ENCODE results near the gene SPATC1L.

SPATC1L gene

DNA sequence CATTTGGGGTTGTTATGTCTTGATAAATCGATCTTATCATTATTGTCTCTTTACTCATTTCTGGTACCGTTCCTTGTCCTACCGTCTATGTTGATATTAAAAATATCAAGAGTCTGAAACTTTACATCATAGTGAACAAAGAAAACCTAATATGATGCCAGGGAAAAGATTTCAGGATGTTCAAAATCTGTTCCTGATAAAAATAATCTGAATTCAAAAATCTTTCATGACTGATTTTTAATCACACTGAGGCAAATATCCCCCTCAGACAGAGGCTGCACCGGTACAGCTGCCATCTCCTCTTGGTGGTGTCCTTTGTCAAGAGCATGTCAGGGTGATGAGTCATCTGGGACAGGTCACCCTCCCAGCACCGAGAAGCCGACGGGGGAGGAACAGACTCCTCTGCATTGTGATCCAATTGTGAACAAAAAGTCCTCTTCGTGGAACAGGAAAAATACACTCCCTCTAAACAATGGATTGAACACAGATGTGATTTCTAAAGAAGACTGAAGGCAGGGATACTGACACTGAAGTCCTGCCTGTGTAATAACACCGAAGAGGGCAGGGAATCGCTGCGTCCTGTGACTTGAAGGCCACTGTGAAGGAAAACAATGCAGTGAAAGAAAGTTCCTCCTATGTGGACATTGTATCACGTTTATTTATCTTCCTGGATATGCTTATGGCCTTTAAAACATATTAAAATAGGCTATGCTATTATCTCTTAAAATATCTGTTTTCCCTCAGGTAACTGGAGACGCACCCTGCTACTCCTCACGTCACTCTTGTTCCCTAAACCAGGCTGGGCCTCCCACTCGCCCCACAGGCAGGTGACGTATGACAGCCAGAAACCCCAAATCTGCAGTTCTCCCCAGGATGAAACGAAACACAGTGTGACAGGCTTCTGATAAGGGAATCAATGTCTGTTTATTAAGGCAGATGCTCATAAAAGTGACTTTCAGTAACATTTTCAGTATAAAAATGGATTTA lies 4.3 kb upstream of the SPATC1L start:
- H3K4me3 ChIP-seq (ENCODE audit: low read length): no peak overlapping the region
- TF ChIP-seq ZNF274 (IDR thresholded peaks at IDR 0.05; ENCODE audit: low read depth, low read length): no peak

DNA sequence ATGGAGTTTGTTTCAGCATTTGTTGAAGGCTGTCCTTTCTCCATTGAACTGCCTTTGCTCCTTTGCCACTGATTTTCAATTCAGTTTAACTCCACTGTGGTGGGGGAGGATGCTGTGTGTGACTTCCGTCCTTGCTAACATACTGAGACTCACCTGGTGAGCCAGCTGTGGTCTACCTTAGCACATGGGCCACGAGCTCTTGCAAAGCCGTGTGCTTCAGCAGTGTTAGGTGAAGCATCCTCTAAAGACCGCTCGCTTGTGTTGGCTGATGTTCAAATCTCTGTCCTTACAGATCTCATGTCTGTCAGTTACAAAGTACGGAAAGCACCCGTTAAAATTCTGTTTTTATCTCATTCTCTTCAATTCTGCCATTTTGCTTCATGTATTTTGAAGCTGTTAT lies 3.6 kb upstream of the SPATC1L start:
- no peak overlapping the region for H3K4me3 ChIP-seq (ENCODE audit: low read length)
- TF ChIP-seq ZNF274 (IDR thresholded peaks at IDR 0.05; ENCODE audit: low read depth, low read length): no peak

DNA sequence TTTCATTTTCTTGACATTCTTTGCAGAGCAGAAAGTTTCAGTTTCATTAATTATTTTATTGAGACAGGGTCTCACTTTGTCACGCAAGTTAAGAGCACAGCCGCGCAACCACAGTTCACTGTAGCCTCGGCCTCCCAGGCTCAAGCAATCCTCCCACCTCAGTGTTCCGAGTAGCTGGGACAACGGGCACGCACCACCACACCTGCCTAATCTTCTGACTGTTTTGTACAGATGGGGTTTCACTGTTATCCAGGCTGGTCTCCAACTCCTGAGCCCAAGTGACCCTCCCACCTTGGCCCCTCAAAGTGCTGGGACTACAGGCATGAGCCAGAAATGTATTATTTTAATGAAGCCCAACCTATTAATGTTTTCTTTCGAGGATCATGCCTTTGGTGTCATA lies 3.0 kb upstream of the SPATC1L start:
- no peak for TF ChIP-seq ZNF274 (IDR thresholded peaks at IDR 0.05; ENCODE audit: low read depth, low read length)
- no peak overlapping the region for H3K4me3 ChIP-seq (ENCODE audit: low read length)

DNA sequence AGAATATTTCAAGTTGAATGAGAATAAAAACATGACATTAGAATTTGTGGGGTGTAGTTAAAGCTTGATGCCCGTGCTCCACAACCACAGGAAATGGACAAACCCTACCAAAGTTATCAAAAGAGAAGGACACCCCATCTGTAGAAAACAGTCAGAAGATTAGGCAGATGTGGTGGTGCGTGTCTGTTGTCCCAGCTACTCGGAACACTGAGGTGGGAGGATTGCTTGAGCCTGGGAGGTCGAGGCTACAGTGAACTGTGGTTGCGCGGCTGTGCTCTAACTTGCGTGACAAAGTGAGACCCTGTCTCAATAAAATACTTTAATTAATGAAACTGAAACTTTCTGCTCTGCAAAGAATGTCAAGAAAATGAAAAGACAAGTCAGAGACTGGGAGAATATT lies 1.5 kb upstream of the SPATC1L start:
- peak overlapping the region; percentile 67 for H3K4me3 ChIP-seq (ENCODE audit: low read length)
- TF ChIP-seq ZNF274 (IDR thresholded peaks at IDR 0.05; ENCODE audit: low read depth, low read length): no peak

DNA sequence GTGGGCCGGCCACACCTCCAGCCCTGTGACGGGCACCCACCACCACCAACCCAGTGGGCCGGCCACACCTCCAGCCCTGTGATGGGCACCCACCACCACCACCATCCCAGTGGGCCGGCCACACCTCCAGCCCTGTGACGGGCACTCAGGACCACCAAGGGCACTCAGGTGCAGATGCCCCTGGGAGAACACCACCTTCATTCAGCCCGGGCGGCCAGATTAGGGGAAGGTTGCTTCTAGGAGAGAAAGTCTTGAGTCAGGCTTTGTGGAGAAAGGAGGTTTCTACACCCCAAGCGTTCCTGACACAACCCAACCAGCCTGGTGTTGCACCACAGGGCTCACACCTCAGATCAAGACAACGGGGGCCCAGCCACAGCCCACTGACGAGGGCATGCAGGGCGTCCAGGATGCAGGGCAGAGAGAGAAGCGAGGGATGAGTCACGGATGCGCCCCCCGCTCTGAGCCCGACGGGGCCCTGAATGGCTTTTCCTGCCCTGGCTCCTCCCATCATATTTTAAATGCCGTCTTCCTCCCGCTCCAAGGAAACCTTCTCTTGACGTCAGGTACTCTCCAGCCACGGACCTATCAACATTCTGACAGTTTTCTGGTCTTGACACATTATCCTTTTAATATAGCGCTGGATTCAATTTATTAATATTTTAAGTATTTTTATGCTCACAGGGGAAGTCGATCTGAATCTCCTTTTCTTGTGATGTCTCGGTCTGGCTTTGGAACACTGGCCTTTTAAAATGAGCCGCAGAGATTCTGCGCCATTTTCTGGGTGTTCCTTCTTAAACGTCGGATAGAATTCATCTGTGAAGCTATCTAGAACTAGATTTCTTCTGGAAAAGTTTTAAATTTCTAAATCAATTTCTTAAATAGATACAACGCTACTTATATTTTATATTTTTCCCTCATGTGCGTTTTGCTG lies 631 bp upstream of the SPATC1L start:
- H3K4me3 ChIP-seq (ENCODE audit: low read length): peak overlapping the region; percentile 67
- TF ChIP-seq ZNF274 (IDR thresholded peaks at IDR 0.05; ENCODE audit: low read depth, low read length): no peak

DNA sequence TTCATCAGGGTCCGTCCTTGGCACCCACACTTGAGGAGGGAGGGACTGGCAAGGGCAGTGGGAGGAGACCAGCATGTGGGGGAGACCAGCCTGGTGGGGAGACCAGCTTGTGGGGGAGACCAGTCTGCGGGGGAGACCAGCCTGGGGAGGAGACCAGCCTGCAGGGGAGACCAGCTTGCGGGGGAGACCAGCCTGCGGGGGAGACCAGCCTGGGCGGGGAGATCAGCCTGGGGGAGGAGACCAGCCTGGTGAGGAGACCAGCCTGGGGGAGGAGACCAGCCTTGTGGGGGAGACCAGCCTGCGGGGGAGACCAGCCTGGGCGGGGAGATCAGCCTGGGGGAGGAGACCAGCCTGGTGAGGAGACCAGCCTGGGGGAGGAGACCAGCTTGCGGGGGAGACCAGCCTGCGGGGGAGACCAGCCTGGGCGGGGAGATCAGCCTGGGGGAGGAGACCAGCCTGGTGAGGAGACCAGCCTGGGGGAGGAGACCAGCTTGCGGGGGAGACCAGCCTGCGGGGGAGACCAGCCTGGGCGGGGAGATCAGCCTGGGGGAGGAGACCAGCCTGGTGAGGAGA lies 836 bp downstream of the SPATC1L start:
- H3K4me3 ChIP-seq (ENCODE audit: low read length): peak overlapping the region; percentile 78; the same call in 1 of the 2 replicates

DNA sequence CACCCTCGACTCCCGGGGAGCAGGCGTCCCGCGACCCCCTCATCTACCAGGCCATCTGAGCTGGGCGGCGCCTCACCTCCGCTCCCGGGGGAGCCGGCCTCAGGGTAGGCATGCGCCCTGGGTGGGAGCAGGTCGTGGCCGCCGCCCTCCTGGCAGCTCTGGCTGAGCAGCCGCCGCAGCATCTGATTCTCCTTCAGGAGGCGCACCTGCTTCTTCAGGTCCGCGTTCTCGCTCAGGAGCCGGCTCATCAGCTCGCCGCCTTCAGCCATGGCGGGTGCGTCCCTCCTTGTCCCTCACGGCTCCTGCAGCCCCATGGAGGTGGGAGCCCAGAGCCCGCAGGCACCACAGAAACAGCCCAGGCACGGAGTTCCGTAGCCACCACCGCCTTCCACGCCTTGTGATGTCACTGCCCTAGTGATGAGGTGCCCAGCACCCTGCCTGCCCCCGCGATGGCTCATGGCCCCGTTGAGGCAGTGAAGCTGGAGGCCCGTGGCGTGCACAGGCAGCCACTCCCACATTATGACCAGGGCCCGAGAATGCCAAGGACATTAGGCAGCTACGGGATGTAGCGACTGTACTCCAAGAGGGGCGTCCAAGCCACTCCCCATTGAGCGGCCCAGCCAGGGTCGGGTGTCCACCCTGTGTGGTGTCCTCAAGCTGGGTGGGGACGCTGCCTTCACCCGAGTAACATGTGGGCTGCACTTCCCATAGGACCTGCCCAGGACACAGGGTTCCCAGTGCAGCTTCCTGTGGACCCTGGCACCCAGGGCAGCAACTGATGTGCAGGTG lies 1.5 kb downstream of the SPATC1L start:
- no peak overlapping the region for H3K4me3 ChIP-seq (ENCODE audit: low read length)
- no peak for TF ChIP-seq ZNF274 (IDR thresholded peaks at IDR 0.05; ENCODE audit: low read depth, low read length)

DNA sequence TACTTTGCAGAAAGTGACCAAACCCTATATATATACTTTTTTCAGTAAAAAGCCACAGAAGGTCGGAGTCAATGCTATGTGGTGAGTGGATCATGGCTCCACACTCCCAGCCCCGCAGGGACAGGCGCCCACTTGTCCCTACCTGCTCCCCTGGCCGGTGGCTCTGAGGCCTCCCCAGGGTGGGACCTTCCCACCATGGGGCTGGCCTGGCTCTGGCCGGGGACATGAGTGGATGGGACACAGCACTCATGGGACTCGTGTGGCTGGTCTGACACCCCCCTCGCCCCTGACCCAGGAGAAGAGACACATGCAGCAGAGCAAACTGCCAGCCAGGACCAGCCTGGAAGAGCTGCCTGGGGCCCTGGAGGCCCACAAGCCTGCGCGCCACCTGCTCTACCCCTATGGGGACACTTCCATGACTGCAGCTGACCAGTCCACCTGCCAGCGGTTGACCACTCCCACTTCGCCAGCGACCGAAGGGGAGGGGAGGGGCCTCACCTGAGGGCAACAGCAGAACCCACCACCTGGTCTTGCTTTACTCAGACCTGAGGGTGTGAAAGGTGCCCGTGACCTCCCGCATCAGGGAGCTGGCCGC lies 2.2 kb downstream of the SPATC1L start:
- no peak for TF ChIP-seq ZNF274 (IDR thresholded peaks at IDR 0.05; ENCODE audit: low read depth, low read length)
- no peak overlapping the region for H3K4me3 ChIP-seq (ENCODE audit: low read length)

DNA sequence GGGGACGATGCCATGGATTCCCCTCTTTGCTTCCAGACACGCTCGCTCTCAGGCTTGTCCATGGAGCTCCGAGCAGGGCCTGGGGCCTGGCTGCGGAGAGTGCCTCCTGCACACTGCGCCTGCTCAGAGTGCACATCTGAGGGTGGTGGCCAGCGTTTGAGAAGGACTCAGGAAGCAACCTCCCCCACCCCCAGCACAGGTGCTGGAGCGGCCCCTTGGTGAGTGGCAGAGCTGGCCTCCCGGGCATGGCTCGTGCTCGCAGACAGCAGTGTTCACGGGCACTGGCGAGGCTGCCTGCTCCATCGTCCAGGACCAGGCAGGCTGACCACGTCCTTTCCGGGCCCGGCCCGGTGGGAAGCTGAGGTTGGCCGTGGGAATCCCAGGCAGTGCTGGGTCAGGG lies 2.8 kb downstream of the SPATC1L start:
- no peak overlapping the region for H3K4me3 ChIP-seq (ENCODE audit: low read length)
- TF ChIP-seq ZNF274 (IDR thresholded peaks at IDR 0.05; ENCODE audit: low read depth, low read length): no peak

DNA sequence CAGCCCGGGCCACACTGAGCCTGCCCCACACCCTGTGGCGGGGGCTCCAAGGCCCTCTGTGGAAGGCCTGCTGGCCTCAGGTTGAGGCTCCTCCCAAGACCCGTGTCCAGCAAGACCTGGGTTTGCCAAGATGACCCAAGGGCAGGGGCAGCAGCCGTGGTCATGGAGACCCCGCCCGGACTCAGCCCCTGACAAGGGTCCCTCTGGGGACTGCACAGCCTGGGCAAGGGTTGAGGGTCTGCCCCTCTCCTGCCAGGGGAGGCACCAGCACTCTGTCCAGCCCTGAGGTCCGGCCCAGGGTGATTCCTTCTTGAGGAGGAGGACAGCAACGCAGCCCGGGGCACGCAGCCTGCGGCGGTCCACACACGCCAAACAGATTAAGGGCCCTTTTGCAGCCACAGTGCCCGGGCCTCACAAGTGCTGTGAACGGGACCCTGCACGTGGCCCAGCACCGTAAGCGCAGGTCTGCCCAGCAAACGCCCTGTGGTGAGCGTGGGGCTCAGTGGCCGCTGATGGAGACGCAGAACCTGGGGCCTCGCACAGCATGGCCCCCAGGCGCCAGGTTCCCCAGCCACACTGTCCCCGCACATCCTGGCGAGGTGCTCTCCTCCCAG lies 3.4 kb downstream of the SPATC1L start:
- no peak for TF ChIP-seq ZNF274 (IDR thresholded peaks at IDR 0.05; ENCODE audit: low read depth, low read length)
- H3K4me3 ChIP-seq (ENCODE audit: low read length): no peak overlapping the region

DNA sequence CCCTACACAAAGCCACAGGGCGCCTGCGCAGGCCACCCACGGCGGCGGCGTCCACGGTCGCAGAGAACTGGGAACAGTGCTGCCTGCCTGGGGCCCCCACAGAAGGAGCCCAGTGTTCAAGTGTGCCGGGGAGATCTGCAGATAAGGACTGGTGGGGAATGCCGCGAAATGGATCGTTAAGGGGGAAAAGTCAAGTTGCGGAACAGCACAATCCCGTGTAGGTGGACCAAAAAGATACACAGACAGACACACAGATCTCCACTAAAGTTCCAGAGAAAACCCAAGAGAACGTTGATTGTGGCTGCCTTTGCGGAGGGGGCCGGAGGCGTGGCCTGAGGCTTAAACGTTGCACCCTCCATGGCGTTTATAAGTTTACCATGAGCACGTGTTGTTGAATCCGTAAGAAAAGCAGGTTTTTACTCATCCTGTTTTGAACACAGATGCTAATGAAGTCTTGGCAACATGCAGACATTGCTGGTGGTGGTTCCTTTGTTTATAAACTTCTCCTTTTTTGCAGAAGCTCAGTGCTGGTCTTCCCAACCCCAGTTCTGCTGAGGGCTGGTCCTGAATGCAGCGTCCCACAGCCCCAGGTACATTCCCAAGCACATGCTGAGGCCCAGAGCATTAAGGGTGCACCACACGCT lies 4.1 kb downstream of the SPATC1L start:
- TF ChIP-seq ZNF274 (IDR thresholded peaks at IDR 0.05; ENCODE audit: low read depth, low read length): no peak
- no peak overlapping the region for H3K4me3 ChIP-seq (ENCODE audit: low read length)

DNA sequence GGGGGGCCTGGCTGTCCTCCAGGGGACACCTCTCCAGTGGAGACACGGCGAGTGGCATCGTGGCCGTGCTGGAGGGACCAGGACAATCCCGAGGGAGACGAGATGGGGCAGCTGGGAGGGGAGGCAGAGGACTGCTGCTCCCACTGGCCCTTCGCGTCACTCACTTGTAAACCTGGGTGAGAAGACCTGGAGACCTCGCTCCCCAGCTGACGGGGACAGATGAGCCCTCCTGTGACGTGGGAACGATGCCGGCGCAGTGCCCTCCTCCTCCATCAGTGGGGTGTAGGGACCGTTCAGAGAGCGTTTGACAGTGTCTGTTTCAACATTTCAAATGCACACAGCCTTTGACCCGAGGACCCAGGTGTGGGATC lies 4.6 kb downstream of the SPATC1L start:
- no peak overlapping the region for H3K4me3 ChIP-seq (ENCODE audit: low read length)

More for the DNA sequence above, 4.6 kb downstream of the SPATC1L start:
- TF ChIP-seq ZNF274 (IDR thresholded peaks at IDR 0.05; ENCODE audit: low read depth, low read length): no peak

Measured in GM08714 (cell line).